Activated CD4-positive, CD25-positive, alpha-beta regulatory T cell treated with anti-CD3 and anti-CD28 coated beads, Interleukin-2, amount 50 U/mL, for 72 hours (primary cell): ENCODE measurements around the gene CADPS.

ENCODE experiments used
- DNase-seq: peaks from one replicate; pipeline ENCODE4 v3.0.0; 2021

CADPS gene

DNA sequence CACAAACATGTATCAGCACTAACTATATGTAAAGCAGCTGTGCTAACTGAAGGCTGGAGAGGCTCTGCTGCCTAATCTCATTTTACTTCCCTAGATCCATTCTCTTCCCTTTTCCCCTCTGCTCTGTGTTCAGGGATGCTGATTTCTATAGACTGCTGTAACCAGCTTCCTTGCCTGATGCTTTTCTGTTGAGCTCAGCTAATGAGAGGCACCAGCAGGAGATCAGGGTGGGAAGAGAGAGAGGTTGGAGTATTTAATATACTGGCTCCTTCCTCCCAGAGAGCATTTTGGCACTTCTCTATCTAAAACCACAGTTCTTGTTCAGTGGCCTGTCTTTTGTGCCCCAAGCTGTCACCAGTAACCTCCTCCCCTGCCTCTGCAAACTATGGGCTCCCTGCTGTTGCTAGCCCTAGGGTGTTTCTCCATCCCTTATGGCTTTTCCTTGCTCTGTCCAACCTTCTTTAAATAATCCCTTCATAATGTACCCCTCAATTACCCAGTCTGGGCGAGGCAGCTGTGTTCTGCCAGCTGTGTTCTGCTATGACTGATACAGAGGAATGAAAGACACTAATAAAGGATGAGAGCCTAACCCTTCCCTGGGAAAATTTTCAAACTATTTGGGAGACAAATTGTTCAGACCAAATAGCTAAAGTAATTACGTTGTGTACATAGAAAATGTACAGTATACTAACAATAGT is 69.5 kb downstream of the CADPS start:
- DNase-seq = no peak

DNA sequence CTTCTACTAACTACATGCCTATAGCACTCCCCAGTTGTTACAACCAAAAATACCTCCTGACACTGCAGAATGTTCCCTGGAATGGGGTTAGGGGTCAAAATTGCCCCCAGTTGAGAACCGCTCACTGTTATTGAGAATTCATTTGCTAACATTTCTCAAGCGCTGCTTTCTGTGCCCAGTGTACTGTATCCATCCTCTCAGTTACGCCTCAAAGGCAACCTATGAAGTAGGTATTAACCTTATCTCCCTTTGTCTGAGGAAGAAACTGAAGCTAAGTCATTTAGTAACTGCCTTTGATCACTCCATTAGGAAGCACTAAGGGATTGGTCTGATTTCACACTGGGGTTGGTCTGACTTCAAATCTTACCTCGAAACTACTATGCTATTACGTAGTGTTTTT is 70.1 kb downstream of the CADPS start:
- no peak for DNase-seq

DNA sequence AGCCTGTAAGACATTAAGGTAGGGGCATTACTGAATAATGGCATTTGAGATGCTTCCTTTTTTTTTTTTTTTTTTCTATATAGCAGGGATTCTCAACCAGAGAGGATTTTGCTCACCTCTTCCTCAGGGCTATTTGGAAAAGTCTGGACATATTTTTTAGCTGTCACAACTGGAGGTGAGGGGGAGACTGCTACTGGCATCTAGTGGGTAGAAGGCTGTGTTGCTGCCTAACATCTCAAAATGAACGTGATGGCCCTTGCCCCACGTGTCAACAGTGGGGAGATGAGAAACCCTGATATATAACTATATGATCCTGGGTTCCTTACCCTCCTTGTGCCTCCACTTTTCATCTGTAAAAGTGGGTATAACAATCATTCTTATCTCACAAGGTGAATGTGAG is 71.9 kb downstream of the CADPS start:
- no peak for DNase-seq

DNA sequence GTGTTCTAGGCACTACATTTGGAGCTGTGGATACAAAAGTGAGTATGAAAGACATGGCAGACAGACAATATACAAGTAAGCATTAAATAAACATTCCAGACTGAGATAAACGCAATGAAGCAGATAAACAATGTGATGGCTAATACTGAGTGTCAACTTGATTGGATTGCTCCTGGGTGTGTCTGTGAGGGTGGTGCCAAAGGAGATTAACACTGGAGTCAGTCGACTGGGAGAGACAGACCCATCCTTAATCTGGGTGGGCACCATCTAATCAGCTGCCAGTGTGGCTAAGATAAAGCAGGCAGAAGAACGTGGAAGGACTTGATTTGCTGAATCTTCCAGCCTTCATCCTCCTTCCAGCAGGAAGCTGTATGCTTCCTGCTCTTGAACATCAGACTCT is 77.2 kb downstream of the CADPS start:
- DNase-seq = no peak

DNA sequence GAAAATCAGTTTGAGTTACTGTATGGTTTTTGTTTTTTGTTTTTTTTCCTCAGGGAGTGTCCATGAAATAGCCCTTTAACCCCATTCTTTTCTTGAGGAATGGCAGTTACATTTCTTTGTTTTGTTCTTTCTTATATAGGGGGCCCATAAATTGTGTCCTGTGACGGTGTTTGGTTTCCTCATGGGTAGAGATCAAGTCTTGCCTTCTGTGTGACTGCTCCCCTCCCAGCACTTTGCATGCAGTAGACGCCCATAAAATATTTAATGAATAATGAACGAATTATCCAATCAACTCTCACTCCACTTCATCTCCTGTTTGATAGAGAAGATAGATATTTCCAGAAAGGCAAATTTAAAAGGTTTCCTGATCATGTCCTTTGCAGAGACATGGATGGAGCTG is 78.1 kb downstream of the CADPS start:
- no peak for DNase-seq

DNA sequence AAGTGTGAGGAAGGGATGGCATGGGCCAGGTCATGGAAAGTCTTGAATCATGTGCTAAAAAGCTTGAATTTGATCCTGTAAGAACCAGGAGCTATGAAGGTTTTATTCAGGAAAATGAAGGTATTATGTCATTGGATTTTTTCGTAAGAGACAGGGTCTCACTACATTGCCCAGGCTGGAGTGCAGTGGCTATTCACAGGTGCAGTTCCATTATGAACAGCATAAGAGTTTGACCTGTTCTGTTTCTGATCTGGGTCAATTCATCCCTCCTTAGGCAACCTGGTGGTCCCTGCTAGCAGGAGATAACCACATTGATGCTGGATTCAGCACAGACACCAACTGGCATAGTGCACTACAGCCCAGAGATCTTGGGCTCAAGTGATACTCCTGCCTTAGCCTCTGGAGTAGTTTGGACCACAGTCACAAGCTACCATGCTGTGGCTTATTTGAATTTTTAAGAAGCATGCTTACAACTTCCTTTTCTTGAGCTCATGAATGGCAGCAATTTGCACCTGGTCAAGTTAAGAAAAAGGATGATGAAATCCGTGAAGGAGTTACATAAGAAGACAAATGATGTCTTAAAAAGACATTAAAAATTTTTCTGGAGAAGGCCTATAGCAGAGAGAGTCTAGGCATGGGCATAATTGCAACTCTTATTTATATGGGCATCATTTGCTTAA is 79.1 kb downstream of the CADPS start:
- DNase-seq = no peak

DNA sequence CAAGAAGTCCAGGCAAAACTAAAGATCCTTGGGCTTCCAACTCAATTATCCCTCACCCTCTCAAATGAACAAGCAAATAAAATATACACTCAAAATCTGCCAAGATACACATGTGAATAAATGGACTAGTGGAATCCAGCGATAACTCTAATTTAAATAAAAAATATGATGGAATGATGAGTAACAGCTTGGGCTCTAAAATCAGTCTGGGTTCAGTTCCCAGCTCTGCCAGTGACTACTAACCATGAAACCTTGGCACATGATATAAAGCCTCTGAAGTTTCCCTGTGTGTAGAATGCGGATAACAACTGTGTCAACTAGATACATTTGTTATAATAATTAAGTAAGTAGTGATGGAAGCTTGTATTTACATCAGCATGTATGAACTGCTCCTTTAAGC is 81.3 kb downstream of the CADPS start:
- no peak for DNase-seq

DNA sequence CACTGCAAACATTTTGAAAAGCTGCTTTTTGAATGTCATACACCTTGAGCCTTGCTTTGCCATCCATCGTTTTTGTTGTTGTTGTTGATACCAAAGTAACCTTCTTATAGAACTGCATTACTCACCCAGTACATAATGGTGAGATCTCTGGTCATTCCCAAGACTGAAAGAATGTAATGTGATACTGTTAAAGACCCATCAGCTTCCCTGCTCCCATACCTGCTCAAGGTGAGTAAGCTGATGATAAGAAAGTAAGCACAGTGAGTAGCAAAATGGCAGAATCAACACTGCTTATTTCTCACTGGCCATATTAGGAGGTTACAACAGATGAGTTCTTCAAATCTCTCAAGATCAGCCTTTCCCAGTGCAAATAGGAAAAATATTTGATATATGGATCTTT is 89.8 kb downstream of the CADPS start:
- no peak for DNase-seq

DNA sequence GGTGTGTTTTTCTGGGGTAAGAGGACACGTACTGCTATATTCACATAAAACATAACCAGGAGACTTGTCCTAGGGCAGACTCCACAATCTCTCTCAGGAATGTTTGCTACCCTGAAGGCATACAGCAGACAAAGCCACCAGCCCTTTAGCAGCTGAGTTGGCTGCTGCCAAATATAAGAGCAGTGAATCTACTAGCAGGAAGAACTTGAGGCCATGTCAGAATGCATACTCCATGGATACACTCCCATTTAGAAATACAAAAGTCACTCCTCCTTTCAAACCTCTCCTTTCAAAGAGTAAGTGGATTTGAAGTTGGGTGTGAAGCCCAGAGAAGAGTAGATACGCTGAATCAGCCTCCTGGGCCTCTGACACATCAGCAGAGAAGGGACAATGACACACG is 94.1 kb downstream of the CADPS start:
- DNase-seq = no peak

DNA sequence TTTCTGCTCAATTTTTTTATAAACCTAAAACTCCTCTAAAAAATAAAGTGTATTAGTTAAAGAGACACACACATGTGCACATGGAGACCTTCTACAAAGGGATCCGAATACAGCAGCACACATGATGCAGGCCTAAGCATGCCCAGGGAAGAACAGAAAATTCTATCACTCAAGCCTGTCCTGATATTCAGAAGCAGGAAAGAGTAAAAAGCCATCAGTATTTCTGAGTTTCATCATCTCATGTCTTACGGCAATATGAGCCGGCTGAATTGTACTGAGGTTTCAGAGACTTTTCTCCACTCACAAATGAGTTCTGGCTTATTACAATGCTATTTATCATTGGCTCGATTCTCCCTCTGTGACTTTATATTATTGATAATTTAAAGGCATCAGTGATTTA is 97.5 kb downstream of the CADPS start:
- no peak for DNase-seq

DNA sequence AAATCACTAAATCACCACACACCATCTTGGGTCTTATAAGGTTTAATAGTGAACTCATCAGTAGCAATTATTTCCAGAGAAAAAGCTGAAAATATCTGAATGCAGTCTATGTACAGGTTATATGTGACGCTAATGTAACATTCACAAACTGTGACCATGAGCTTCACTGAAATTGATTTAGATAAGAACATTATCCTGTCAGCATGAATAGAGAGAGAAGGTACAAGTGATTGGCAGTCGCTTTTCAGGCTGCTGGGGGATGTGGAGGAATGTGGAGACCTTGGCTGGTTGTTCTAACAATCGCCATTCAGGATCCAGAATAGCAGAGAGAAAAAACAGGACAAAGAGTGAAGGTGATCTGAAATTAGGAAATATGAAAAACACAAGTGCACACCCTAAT is 98.1 kb downstream of the CADPS start:
- DNase-seq = no peak

DNA sequence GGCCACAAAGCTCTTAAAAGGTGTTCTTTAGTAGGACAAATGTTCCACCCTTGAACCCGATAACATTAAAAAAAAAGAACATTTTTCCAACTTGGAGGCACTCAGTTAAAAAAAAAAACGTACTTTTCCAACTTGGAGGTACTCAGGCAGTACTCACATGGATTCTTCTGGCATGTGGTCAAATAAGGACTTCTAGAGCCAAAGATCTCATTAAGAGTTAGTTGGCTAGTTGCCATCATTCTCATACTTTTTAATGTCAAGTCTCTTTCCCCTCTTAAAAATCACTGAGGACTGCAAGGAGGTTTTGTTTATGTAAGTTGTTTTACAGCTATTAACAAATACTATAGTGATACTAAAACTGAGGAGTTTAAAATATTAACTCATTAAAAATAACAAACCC is 101.0 kb downstream of the CADPS start:
- no peak for DNase-seq

DNA sequence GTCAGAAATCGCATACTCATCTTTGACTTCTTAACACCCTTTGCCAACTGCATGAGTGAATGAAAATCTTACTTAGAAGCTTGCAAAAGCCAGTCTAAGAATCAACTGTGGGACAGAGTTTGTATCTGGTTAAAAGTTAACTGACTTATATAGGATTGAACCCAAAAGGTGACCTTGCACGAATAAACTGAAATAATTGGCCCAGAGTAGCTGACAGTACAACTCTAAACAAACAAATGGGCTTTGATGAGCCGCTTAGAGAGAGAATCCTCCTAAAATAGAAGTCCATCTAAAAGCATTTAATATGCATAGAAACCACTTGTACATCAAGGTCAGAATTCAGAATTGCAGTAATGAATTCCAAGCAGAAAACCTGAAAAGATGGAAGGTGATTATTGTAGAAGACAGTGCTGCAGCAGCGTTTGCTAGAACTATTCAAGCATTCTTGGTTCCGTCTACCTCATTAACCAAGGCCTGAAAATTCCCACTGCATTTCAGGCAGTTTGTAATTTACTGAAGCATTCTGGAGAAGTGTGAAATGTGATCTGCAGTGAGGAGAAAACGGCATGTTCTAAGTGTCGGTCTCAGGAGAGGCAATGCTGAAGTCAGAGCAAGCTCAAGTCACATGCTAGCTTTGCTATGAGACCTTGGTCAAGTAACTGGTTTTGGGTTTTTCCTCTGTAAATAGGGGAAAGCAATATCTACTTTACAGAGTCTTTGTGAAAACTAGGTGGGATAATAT is 103.7 kb downstream of the CADPS start:
- no peak for DNase-seq

DNA sequence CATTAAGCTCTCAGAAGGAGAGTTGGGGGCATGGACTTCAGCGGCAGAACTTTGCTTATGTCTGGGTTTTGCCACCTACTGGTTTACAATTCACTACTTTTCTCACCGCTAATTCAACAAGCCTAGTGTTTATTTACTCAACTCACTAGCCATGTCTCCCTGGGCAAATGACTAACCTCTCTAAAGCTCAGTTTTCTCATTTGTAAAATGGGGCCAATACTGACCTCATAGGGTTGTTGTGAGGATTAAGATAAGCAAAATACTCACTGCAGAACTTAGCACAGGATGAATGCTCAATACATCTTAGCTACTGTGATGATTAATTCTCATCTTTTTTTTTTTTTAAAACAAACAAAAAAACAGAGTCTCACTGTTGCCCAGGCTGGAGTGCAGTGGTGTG is 106.3 kb downstream of the CADPS start:
- DNase-seq = no peak

DNA sequence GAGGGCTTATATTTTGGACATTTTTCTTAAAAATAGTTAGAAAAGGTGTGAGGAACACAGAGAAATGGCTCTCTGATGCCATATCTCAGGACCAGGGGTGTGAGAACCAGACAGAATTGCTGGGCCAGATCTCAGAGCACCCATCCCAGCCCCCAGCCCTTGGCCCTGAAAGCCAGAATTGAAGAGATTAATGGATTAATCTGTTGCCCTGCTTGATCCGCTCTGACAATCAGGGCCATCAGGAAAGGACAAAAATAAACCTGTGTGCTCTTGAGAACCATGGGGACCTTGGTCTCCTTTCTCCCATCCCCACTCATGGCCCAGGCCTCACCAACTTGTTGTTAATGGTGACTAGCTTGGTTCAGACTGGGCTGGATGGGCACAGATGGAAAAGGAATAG is 113.5 kb downstream of the CADPS start:
- no peak for DNase-seq

DNA sequence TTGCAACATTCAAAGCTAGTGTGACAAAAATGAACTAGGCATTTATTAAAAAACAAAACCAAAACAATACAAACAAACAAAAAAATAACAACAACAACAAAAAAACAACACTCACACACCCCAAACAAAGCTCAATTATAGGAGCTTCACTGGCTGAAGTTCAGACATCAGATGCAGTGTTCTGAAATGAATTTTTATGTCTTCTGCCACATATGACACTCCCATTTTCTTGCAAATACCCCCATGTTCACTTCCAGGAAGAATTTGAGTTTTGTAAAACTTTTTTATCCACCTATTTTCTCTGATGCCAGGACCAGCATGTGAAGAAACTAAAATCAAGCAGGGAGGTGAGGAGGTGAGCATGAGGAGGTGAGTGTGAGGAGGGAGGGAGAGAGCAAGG is 113.9 kb downstream of the CADPS start:
- no peak for DNase-seq

DNA sequence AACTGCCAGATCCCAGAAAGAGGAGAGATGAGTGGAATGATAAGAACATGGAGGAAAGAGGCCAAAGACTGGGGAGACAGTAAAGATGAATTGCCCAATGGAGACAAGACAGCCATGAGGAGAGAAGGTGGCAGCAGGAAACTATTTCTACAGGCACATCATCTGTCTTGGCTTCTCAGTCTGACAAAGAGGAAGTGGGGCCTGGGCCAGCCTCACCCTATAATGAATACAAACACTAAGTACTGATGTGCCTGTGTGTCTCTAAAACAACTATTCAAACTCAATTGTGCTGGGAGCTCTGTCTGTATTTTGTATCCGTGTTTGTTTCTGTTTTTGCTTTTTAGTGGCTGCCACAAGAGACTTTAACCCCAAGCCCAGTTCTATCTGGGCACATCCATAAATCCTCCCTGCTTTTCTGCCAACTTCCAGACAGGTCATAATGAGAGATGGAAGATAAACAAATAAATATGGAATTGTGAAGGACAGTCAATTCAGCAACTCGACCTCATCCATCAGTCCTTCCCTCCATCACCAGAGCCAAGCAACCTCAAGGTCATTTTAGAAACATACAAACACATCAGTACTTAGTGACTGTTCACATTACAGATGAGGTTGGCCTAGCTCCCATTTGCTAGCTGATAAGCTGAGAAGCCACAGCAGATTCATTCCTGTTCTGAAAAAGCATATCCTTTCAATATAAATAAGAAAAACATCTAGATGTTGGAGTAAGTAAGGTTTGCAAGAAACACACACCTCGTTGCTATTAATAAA is 116.7 kb downstream of the CADPS start:
- no peak for DNase-seq

DNA sequence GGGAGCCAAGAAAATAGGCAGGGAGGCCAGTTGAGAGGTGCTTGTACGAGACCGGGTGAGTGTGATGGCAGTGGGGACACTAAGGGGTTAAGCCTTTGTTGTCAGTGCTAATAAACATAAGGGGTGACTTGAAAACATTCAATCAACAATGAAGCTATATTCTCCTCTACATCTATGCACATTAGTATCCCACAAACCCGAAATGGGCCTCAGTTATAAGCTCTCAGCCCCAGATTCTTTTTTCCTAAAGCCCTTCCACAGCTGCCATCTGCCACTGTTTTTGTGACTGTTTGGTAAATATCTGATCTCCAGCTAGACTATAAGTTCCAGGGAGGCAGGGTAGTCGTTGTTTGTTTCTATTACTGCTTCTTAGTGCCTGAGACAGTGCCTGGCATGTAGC is 118.2 kb downstream of the CADPS start:
- no peak for DNase-seq

DNA sequence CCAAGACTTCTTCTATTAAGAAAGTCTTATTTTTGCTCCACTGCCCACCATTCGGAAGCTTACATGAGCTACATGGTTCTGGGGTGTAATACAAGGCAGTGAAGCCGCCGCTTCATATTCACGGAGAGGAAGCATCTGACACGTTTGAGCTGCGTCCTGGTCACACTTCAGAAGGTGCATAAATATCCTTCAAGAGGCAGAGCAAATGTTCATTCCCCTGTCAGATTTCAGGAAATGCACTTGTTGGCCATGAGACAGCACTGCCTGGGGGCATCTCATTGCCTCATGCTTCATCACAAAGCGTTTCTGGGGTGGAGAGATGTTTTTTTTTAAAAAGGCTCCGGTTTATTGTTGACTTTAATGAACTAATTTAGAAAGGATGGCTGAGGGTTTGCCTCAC is 119.9 kb downstream of the CADPS start:
- DNase-seq = no peak

DNA sequence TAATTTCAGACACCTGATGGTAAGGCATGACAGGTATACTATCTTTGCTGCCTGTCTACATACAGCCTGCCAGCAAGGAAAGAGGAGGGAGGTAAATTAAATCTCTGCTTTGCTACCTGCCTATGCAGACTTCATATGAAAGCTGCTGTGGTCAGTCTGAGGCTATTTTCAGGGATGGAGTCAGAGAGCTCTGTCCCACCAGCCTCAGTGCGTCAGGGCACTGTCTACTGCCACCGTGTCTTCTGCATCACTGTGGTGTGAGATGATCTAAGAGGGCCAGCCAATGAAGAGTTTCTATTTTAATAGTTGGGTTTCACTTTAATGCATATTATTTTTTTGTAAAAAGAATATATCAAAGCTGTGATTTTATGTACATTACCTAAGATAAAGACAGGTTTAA is 125.6 kb downstream of the CADPS start:
- no peak for DNase-seq

DNA sequence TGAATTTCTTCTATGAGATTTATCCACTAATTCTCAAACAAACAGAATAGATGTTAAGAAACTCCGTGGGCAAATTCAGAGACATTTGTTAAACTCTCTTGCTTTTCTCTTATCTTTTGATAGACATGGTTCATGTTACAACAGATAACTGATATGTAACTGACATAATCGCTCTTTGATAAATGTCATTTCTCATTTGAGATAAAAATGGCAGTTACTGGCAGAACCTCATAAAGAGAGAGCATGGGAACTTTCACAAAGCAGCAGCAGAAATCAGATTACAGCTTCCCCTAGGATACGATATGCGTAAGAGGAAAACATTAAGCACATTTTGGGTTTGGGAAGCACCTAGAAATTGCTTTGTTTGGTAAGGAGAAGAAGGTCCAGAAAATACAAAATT is 126.1 kb downstream of the CADPS start:
- no peak for DNase-seq

DNA sequence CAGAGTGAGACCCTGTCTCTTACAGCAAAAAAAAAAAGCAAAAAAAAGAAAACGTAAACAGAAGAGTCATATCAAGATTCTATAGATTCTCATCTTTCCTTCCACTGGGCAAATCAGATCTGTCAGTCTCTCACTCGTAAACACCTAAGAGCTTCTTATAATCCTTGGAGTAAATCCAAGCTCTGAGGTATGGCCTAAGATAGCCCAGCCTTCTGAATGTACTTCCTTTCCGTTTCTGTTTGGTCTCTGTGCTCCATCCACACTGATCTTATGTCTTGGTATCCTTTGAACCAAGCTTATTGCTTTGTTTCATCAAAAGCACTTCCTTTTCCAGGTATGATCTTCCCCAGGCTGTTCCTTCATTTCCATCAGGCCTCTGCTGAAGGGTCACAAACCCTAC is 137.8 kb downstream of the CADPS start:
- DNase-seq = no peak

DNA sequence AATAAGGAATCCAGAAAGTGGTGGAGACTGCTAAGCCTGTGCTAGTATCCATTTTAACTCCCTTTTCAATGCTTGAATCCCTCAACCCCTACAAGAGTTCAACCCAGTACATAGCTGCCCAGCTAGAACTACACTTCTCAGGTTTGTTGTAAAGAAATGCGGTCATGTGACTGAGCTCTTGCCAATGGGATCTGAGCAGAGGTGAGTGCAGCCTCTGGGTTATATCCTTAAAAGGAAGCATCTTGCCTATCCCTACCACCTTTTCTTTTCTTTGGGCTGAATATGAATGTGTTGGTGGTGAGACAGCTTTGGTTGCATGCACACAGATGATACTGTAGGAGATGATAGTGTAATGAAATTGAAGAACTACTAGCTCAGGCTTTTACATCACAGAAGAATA is 139.7 kb downstream of the CADPS start:
- DNase-seq = no peak
